Uterus (tissue), 2 donors: Measurements from ENCODE around the gene S1PR1.

Source experiments
- POLR2A ChIP-seq, 2 donors: fragments of 450-650 bp; IDR thresholded peaks; one replicate each; pipeline ENCODE4 v1.6.1; 2016; ENCODE audit warnings: antibody characterized with exemption in 2 of 2, mild to moderate bottlenecking in 1 of 2, moderate library complexity in 1 of 2
- TF ChIP-seq, protein P1 (sequence below), 4 experiments: fragments of 200-600 bp in 2 of 4; fragments of 450-650 bp in 2 of 4; sonication (generic) in 2 of 4; IDR thresholded peaks; one replicate each; pipeline ENCODE4 v1.5.1; 2016 to 2019; ENCODE audit warnings: antibody characterized with exemption in 4 of 4, mild to moderate bottlenecking in 2 of 4, moderate library complexity in 1 of 4

DNA sequence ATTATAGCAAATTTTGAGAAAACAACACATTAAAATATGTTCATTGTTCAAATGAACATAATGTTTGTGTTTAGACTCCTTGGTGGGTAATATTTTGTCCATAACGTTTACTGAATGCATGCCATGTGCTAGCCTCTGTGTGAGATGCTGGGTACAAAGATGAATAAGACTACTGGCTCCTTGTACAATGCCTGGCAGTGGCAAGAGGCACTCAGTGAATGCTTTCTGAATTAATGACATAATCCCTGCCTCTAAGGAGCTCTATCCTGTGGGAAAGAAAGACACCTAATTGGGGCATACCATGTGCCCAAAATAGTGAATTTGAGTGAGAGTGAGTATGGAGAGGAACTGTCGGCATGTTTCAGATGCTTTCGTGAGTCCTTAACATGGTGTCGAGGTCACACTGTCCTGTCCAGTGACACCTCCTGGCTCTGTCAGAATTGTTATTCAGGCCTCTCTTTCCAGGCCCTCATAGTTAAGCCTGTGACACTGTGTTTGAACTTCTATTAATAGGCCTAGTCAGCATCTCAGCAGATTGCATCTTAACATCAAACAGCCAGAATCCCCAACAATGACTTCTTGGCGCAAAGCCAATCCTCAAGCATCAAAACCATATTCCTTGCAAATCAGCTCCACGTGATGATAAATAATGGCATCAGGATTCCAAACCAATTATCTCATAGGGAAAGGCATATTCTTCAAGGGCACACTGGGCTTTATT lies 32.8 kb upstream of the S1PR1 start:
- TF ChIP-seq, protein P1, sequence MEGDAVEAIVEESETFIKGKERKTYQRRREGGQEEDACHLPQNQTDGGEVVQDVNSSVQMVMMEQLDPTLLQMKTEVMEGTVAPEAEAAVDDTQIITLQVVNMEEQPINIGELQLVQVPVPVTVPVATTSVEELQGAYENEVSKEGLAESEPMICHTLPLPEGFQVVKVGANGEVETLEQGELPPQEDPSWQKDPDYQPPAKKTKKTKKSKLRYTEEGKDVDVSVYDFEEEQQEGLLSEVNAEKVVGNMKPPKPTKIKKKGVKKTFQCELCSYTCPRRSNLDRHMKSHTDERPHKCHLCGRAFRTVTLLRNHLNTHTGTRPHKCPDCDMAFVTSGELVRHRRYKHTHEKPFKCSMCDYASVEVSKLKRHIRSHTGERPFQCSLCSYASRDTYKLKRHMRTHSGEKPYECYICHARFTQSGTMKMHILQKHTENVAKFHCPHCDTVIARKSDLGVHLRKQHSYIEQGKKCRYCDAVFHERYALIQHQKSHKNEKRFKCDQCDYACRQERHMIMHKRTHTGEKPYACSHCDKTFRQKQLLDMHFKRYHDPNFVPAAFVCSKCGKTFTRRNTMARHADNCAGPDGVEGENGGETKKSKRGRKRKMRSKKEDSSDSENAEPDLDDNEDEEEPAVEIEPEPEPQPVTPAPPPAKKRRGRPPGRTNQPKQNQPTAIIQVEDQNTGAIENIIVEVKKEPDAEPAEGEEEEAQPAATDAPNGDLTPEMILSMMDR (IDR thresholded peaks at IDR 0.05) = no peak
- no peak for TF ChIP-seq POLR2A (IDR thresholded peaks at IDR 0.05)
